ENCODE data around the gene MCRIP2.

MCRIP2 gene

GRCh38 chr16:693364-693763 lies 51.7 kb downstream of the MCRIP2 start:
- no peak for DNase-seq (ENCODE audit: extremely low read depth in 1 of 2, low read depth in 1 of 2)

- no peak for DNase-seq (ENCODE audit: extremely low read depth in 1 of 2, low read depth in 1 of 2)
Measured at GRCh38 chr16:693766-694165, 52.1 kb downstream of the MCRIP2 start.

GRCh38 chr16:694187-694862 lies 52.7 kb downstream of the MCRIP2 start:
- no peak for DNase-seq (ENCODE audit: extremely low read depth in 1 of 2, low read depth in 1 of 2)

GRCh38 chr16:694863-695354 lies 53.3 kb downstream of the MCRIP2 start:
- no peak for DNase-seq (ENCODE audit: extremely low read depth in 1 of 2, low read depth in 1 of 2)

GRCh38 chr16:695355-696089 lies 53.9 kb downstream of the MCRIP2 start:
- DNase-seq (ENCODE audit: extremely low read depth in 1 of 2, low read depth in 1 of 2) = peak in 1 of 2 donors; percentile 52

Data from activated CD8-positive, alpha-beta memory T cell treated with anti-CD3 and anti-CD28 coated beads for 1 hour (primary cell).